GM18526 (cell line): ENCODE measurements around the gene HNRNPC.

ENCODE experiments used
- POLR2A ChIP-seq: IDR thresholded peaks from 3 replicates; pipeline ENCODE4 v1.6.1; 2011; ENCODE audit not compliant: insufficient read length; ENCODE audit errors: extremely low read depth

HNRNPC gene

DNA sequence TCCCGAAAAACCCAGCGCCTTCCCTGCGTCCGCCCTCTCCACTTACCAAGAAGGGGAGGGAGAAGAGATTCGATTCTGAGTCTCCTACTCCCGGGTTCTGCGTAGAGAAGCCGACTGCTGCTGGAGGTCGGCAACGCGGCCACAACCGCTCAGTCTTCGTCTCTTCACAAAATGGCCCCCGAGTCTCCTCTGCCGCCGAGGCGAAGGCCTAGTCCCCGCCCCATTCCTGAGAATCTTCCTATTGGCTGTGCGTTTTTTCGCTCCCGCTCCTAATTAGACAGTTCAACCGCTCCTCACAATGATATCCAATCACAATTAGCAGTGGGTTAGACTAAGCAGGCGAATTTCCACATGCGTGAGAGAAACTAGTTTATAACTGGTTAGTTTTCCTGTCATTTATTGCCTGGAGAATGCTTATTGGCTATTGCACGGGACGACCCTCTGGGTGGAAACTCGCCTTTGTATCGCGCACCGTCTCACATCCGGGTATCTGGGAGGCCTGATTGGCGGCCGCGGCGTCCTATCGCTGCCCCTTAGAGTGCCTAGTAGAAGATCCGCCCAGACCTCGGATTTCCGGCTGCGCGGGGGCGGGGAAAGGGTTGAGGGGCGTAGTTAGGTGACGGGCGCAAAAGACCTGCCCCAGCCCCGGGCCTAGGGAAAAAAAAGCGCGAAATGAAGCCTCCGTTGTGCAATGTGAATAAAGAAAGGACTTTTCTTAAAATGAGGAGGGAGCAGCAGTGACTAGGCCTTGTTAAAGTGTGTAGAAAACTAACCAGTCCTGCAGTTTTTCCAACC, at the start of gene HNRNPC:
Gene HNRNPC (minus strand): TSS at position 191 of the 795 bp plus-strand sequence. CDS start 35,249 bp downstream, outside the sequence.
- TF ChIP-seq POLR2A: peak; percentile 96

DNA sequence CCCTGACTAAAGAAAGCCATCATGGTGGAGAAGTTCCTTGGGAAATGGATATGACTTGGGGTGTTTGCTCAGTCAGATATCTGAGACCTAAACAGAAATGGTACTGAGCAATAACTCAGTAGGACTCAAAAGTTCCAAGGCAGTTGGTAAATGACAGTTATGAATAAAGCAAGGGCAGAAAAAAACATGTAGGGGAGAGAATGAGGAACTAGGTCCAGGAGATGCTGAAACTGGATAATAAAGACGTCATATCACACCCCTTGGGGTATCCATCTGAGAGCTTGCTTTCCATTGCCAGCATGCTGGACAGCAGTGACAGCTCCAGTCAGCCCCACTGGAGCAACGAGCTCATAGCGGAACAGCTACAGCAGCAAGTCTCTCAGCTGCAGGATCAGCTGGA, 48.2 kb upstream of the HNRNPC start:
- TF ChIP-seq POLR2A: no peak

DNA sequence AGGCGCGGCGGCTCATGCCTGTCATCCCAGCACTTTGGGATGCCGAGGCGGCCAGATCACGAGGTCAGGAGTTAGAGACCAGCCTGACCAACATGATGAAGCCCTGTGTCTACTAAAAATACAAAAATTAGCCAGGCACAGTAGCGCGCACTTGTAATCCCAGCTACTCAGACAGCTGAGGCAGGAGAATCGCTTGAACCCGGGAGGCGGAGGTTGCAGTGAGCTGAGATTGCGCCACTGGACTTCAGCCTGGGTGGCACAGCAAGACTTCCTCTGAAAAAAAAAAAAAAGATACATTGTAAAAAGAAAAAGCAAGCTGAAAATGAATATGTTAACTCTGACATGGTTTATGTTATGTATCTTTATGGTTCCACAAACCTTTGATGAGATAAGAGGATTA, 44.3 kb upstream of the HNRNPC start:
- TF ChIP-seq POLR2A: no peak

DNA sequence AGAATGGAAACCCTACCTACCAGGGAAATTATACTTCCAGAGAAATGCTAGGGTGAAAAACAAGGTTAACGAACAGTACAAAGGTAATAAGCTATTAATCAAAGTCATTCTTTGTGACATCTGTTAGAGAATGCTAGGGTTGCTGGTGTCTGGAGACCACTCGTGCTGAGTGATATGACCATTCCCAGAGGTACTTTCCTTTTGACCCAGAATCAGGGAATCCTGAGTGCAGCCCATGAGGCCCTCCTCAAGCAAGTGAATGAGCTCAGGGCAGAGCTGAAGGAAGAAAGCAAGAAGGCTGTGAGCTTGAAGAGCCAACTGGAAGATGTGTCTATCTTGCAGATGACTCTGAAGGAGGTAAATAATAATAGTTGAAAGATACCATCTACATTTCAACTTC, 42.4 kb upstream of the HNRNPC start:
- no peak for TF ChIP-seq POLR2A

DNA sequence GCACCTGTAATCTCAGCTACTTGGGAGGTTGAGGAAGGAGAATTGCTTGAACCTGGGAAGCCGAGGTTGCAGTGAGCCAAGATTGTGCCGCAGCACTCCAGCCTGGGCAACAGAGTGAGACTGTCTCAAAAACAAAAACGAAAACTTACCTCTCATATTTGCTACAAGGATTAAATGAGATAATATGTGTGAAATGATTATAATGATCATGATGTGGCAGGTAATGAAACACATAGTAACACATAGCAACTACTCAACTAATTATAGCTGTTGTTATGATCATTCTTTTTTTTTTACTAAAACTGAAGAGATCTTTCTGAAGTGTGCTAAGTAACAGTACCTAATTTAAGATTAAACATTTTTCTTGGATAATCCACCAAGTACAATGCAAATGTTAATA, 40.7 kb upstream of the HNRNPC start:
- no peak for TF ChIP-seq POLR2A

DNA sequence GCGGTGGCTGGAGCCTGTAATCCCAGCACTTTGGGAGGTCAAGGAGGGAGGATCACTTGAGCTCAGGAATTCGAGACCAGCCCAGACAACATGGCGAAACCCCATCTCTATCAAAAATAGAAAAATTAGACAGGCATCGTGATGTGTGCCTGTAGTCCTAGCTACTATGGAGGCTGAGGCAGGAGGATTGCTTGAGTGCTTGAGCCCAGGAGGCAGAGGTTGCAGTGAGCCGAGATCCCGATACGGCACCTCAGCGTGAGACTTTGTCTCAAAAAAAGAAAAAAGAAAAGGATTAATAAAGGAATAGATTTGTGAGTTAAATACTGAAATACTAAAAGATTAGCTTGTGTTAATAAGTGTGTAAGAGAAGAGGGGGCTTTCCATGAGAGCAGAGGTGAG, 40.0 kb upstream of the HNRNPC start:
- no peak for TF ChIP-seq POLR2A

DNA sequence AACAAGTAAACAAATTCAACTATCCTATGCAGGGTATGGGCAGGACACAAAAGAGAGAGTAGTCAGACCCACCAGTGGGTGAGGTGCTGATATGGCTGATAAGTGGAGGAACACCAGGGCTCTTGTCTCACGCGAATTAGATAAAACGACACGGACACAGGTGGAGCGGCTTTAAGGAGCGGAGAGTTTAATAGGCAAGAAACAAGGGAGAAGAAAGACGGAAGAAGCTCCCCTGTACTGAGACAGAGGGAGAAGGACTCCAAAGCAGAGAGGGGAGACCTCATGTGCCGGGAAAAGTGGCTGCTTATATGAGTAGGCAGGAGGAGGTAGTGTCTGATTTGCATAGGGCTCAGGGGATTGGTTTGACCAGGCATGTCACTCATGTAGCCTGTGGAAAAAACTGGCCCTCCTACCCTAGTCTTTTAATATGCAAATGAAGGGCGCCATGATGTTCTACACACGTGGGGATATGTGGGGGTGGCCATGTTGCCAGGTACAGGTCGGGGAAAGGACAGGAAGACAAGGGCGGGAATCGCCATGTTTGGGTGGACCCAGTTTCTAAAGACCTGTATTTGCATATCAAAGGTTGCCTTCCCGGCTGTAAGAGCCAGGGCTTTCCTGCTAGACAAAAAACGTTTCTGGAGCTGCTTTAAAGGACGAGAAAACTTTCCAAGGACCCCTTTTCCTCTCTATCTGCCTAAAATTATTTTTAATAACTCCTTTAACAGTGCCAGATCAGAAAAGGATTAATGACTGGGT, 39.4 kb upstream of the HNRNPC start:
- peak; percentile 63 for TF ChIP-seq POLR2A

DNA sequence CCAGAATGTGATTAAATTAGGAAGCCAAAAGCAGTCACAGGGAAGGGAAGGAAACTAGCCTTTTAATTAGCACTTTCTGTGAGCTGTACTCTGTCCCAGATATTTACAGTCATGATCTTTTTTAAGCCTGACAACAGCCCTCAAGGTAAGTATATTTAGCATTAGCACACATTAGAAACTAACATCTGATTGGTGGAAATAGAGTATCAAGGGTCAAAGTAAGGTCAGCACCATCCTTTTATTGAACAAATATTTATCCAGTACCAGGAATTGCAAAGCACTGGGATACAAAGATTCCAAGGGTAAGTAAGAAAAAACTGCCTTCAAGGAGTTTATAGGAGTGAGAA, 38.9 kb upstream of the HNRNPC start:
- no peak for TF ChIP-seq POLR2A

DNA sequence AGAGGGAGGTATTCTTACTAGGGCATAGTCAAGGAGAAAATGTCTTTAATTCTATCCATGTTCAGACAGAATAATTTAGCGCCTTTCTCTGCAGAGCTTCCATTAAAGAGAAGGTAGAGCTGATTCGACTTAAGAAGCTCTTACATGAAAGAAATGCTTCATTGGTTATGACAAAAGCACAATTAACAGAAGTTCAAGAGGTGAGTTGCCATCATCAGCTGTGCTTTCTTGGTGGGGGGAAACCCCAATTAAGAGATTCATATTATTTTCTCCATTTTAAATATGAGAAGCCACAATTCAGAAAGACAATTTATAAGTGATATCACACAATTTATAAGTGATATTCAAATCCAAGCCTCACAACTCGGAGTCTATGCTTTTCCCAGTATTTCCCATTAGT, 38.4 kb upstream of the HNRNPC start:
- TF ChIP-seq POLR2A: no peak

DNA sequence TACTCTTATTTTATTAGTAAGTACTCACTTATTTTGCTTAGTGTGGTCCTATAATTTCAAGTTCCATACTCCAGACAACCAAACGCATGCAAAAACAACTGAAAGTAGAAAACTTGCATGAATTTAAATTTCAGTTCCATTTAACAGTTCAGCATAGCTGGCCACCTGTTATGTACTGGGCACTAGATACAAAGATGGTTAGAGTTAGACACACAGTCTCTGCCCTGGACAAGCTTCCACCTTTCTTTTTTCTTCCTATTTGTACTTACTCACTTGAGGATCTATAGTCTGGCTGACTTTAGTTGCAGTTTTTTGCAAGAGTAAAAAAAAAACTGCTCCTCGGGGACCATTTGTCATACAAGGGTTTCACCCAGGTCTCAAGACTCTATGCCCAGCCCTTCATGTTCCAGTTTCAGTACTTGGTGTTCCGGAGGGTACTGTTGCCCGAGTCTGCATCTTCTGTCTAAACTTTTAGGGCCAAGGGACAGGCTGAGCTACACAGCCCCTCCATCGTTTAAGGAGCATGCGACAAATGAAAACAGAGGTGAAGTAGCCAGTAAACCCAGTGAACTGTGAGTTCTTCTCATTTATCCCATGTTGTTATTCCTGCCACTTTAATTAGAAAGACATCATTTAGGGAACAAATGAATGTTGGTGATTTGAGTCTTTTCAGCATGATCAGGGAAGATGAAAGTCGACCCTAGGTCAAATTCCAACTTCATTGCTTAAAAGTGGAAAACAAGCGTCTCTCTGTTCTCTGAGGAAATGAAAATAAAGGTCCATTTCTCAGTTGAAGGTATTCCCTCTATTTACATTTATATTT, 33.0 kb upstream of the HNRNPC start:
- no peak for TF ChIP-seq POLR2A

DNA sequence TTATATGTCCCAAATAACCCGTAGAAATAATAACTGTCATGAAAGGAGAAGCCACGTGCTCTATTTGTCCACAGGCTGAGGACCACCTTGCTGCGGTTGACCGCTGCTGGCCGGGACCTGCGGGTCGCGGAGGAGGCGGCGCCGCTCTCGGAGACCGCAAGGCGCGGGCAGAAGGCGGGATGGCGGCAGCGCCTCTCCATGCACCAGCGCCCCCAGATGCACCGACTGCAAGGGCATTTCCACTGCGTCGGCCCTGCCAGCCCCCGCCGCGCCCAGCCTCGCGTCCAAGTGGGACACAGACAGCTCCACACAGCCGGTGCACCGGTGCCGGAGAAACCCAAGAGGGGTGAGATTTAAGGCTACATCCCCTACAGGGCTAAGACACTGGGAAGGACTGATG, 31.6 kb upstream of the HNRNPC start:
- TF ChIP-seq POLR2A: no peak

DNA sequence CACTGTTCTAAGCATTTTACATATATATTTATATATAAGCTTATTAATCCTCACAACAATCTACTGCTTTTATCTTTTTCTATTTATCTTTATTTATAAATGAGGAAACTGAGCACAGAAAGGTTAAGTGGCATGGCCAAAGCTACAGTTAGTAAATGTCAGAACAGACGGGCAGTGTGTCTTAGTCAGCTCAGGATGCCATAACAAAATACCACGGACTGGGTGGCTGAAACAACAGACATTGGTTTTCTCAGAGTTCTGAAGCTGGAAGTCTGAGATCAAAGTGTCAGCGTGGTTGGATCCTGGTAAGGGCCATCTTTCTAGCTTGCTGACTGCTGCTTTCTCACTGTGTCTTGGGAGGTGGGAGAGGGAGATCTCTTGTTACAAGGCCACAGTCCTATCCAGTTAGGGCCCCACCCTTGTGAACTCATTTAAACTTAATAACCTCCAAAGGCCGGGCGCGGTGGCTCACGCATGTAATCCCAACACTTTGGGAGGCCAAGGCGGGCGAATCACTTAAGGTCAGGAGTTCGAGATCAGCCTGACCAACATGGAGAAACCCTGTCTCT, 30.4 kb upstream of the HNRNPC start:
- no peak for TF ChIP-seq POLR2A

DNA sequence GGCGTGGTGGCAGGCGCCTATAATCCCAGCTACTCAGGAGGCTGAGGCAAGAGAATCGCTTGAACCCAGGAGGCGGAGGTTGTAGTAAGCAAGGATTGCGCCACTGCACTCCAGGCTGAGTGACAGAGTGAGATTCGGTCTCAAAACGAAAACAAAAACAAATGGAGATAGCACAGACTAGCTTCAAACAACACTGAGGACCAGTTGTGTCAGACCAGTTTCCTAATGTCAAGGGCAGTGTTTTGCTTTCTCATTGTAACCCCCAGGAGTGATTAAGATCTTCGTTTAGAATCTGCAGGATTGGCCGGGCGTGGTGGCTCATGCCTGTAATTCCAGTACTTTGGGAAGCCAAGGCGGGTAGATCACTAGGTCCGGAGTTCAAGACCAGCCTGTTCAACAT, 29.1 kb upstream of the HNRNPC start:
- TF ChIP-seq POLR2A: no peak

DNA sequence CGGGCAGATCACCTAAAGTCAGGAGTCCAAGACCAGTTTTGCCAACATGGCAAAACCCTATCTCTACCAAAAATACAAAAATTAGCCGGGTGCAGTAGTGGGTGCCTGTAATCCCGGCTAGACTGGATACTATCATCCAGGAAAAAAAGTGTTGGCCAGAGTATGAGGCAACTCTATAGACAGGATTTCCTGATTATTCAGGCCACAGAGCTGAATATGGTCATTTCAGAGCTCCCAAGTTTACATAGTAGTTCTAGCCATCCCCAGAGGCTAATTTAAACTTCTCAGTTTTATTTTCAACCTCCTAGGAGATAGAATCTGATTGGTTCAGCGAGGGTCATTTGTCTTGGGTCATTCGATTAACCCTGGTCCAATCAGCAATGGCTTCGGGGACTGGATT, 17.9 kb upstream of the HNRNPC start:
- TF ChIP-seq POLR2A: no peak

DNA sequence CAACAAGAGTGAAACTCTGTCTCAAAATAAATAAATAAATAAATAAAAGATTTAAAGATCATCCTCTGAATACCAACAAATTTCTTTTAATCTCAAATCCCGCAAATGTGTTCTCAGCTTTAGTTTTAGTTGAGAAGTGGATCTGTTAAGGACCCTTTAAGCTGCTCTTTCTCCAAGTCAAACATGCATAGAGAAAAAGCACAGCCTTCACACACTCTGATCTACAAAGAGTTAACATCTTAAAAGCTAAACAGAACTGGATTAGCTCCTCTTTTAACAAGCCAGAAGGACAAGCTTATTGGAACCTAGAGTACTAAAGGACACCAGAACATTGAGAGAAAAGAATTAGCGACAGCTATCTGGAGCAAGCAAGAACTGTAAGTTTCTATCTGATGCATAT, 10.5 kb upstream of the HNRNPC start, which contains the start of gene RPGRIP1:
Gene RPGRIP1 (plus strand): TSS at position 301 of the 400 bp plus-strand sequence. CDS start 7,894 bp downstream, outside the sequence.
- TF ChIP-seq POLR2A: no peak
